OCI-LY7 (cell line): ENCODE results near the gene IGIP. TPM values are rescaled to one million over a fixed set of nuclear protein-coding genes. Genes with fewer than 3 reads are reported as not detected.

ENCODE experiments used
- total RNA-seq, 2 experiments: library from RNA; depleted of rRNA in 1 of 2; stranded (reverse); fragments of >200 nt in 1 of 2; shearing (Covaris generic) in 1 of 2; gene quantifications; 2 replicates each; pipeline ENCODE4 v1.2.3, GENCODE V29; 2014 to 2022

IGIP gene
- total RNA-seq, 2 experiments from 2014 or later, result 3.3 to 4.9 TPM

Other genes starting within 250 kb of the IGIP start
- gene NRG2, start 82.6 kb upstream of the IGIP start, total RNA-seq (2014; rRNA removed; shearing (Covaris generic)), result 0.15 and 1.7 TPM in 2 replicates
- gene NRG2, start 82.6 kb upstream of the IGIP start, total RNA-seq (2022), result not detected in 2 replicates
- gene PURA, start 11.8 kb upstream of the IGIP start, total RNA-seq (2014; rRNA removed; shearing (Covaris generic)), result 19.3 and 19.7 TPM in 2 replicates
- 19.0 and 20.7 TPM in 2 replicates for gene PURA, start 11.8 kb upstream of the IGIP start, total RNA-seq (2022)
- 11.4 and 36.7 TPM in 2 replicates for gene CYSTM1, start 49.3 kb downstream of the IGIP start, total RNA-seq (2014; rRNA removed; shearing (Covaris generic))
- gene CYSTM1, start 49.3 kb downstream of the IGIP start, total RNA-seq (2022), result 21.4 and 23.8 TPM in 2 replicates
- gene PFDN1, start 177.2 kb downstream of the IGIP start, total RNA-seq (2014; rRNA removed; shearing (Covaris generic)), result 36.6 and 51.3 TPM in 2 replicates
- gene PFDN1, start 177.2 kb downstream of the IGIP start, total RNA-seq (2022), result 73.9 and 82.1 TPM in 2 replicates
- 4.7 and 5.6 TPM in 2 replicates for gene HBEGF, start 220.7 kb downstream of the IGIP start, total RNA-seq (2014; rRNA removed; shearing (Covaris generic))
- gene HBEGF, start 220.7 kb downstream of the IGIP start, total RNA-seq (2022), result 20.2 and 30.9 TPM in 2 replicates
- 0.05 and 0.22 TPM in 2 replicates for gene SLC4A9, start 234.3 kb downstream of the IGIP start, total RNA-seq (2014; rRNA removed; shearing (Covaris generic))
- 2.6 and 5.1 TPM in 2 replicates for gene SLC4A9, start 234.3 kb downstream of the IGIP start, total RNA-seq (2022)